BJ (cell line): ENCODE results near the gene CHAF1B. TPM values are rescaled to one million over a fixed set of nuclear protein-coding genes. Genes with fewer than 3 reads are reported as not detected.
"Not testable (repeated sequence)": the region's sequence is repeated elsewhere in the genome, so short reads cannot be mapped to it uniquely, and the experiment has no call there.

Experiments used
- CTCF ChIA-PET: fragments of 350-600 bp; formaldehyde crosslinking; extraction: SDS; loops from one replicate; lab custom pipeline; 2021; ENCODE audit warnings: antibody characterized with exemption, inconsistent platforms; lab: Yijun Ruan, JAX
- POLR2A ChIA-PET: fragments of 300-600 bp; sonication (Branson Sonifier 250); formaldehyde crosslinking; extraction: SDS; loops from one replicate; lab custom pipeline; 2021; ENCODE audit warnings: antibody characterized with exemption; lab: Charles Lee
- DNase-seq: peaks from one replicate; pipeline ENCODE4 v3.0.0-alpha.2; 2011; ENCODE audit warnings: low read depth
- H3K27me3 ChIP-seq: 2 replicates; pipeline ENCODE4 v1.6.0; 2011; ENCODE audit warnings: low read length; ENCODE audit not compliant: control insufficient read depth, insufficient read depth
- H3K36me3 ChIP-seq: 2 replicates; pipeline ENCODE4 v1.5.1; 2011; ENCODE audit warnings: low read length; ENCODE audit not compliant: control insufficient read depth, insufficient read depth
- H3K4me3 ChIP-seq: 2 replicates; pipeline ENCODE4 v1.5.1; 2011; ENCODE audit warnings: low read depth, mild to moderate bottlenecking, control low read depth, low read length
- CTCF ChIP-seq: IDR thresholded peaks from 2 replicates; pipeline ENCODE4 v1.5.1; 2011; ENCODE audit warnings: low read depth, mild to moderate bottlenecking, control low read depth, inconsistent platforms, low read length, moderate library complexity; ENCODE audit not compliant: insufficient read depth
- polyA plus RNA-seq: library from polyadenylated mRNA; depleted of rRNA; stranded (reverse); fragments of >200 nt; gene quantifications from 2 replicates; pipeline ENCODE4 v1.2.3, GENCODE V29; 2011

CHAF1B gene
- polyA plus RNA-seq, 1 experiment: 4.0 TPM

- TF ChIP-seq CTCF: no peak
- POLR2A ChIA-PET: no interaction called here
- H3K4me3 ChIP-seq: peak overlapping the region; percentile 59
- CTCF ChIA-PET: interaction anchor here (0.8 kb wide), 1 partner anchor 10 kb away, joined by 3 read pairs; no protein-coding TSS in a partner anchor
- DNase-seq: no peak
- H3K36me3 ChIP-seq: no peaks in the 10 kb centered on the region; the same call in 1 of the 2 replicates
- no peaks in the 10 kb centered on the region for H3K27me3 ChIP-seq
Measured at GRCh38 chr21:36386031-36386642, 945 bp downstream of the CHAF1B start.

- no peak for TF ChIP-seq CTCF
- Histone ChIP-seq H3K27me3 (no peaks in the 10 kb centered on the region), H3K4me3 (no peak overlapping the region), H3K36me3 (no peaks in the 10 kb centered on the region; the same call in 1 of the 2 replicates)
- CTCF ChIA-PET: no interaction called here
- POLR2A ChIA-PET: no interaction called here
- DNase-seq: no peak
Measured at GRCh38 chr21:36388096-36388495, 2.9 kb downstream of the CHAF1B start.

GRCh38 chr21:36388835-36389234 is 3.6 kb downstream of the CHAF1B start:
- H3K4me3 ChIP-seq: no peak overlapping the region
- H3K27me3 ChIP-seq: no peaks in the 10 kb centered on the region
- no peak for DNase-seq
- POLR2A ChIA-PET: no interaction called here
- no peaks in the 10 kb centered on the region; the same call in 1 of the 2 replicates for H3K36me3 ChIP-seq
- 0 out of 2 replicates have a peak, but pooled peaks have one; percentile 2 for TF ChIP-seq CTCF
- CTCF ChIA-PET: interaction anchor here (1.3 kb wide), 1 partner anchor 9 kb away, joined by 3 read pairs; no protein-coding TSS in a partner anchor

- POLR2A ChIA-PET, DNase-seq, H3K27me3 ChIP-seq, H3K4me3 ChIP-seq, H3K36me3 ChIP-seq: not testable (repeated sequence)
- CTCF ChIA-PET: interaction anchor here (0.9 kb wide), 1 partner anchor 30 kb away, joined by 4 read pairs; no protein-coding TSS in a partner anchor
Measured at GRCh38 chr21:36391649-36392048, 6.5 kb downstream of the CHAF1B start.

GRCh38 chr21:36395353-36396111 is 10.3 kb downstream of the CHAF1B start:
- POLR2A ChIA-PET: no interaction called here
- CTCF ChIA-PET: no interaction called here

More at GRCh38 chr21:36395353-36396111, 10.3 kb downstream of the CHAF1B start:
- no peak for DNase-seq
- no peaks in the 10 kb centered on the region for H3K27me3 ChIP-seq
- no peak overlapping the region for H3K4me3 ChIP-seq
- no peak for TF ChIP-seq CTCF
- H3K36me3 ChIP-seq: no peaks in the 10 kb centered on the region; the same call in 1 of the 2 replicates
